Hepatocyte (in vitro differentiated cells): ENCODE measurements around the gene VPS54.

Source experiments
- EZH2phosphoT487 ChIP-seq: fragments of 200-600 bp; sonication (generic); IDR thresholded peaks from one replicate; pipeline ENCODE4 v1.6.1; 2018; ENCODE audit warnings: antibody characterized with exemption, mild to moderate bottlenecking, low read depth, moderate library complexity; ENCODE audit not compliant: unreplicated experiment, severe bottlenecking
- TF ChIP-seq, protein P1 (sequence below): fragments of 200-600 bp; sonication (generic); IDR thresholded peaks from 2 replicates; pipeline ENCODE4 v1.5.1; 2016; ENCODE audit warnings: antibody characterized with exemption, mild to moderate bottlenecking; ENCODE audit not compliant: poor library complexity

DNA sequence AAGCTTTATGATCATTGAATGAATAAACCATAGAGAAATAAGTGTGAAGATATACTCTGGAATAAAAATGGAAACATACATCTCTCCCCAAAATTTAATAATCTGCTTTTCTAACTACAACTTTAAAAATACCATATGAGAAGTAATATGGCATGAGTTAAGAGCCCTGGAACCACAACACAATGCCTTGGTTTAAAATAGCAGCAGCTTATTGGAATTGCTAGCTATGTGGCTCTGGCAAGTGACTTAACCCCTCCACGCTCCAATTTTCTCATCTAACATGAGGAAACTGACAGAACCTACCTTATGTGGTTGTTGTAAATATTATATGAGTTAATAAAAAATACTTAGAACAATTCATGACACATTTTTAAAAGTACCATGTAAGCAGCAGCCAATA, 76.4 kb downstream of the VPS54 start:
- TF ChIP-seq, protein P1, sequence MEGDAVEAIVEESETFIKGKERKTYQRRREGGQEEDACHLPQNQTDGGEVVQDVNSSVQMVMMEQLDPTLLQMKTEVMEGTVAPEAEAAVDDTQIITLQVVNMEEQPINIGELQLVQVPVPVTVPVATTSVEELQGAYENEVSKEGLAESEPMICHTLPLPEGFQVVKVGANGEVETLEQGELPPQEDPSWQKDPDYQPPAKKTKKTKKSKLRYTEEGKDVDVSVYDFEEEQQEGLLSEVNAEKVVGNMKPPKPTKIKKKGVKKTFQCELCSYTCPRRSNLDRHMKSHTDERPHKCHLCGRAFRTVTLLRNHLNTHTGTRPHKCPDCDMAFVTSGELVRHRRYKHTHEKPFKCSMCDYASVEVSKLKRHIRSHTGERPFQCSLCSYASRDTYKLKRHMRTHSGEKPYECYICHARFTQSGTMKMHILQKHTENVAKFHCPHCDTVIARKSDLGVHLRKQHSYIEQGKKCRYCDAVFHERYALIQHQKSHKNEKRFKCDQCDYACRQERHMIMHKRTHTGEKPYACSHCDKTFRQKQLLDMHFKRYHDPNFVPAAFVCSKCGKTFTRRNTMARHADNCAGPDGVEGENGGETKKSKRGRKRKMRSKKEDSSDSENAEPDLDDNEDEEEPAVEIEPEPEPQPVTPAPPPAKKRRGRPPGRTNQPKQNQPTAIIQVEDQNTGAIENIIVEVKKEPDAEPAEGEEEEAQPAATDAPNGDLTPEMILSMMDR: no peak
- no peak for TF ChIP-seq EZH2phosphoT487
